ENCODE measurements around the gene CAMTA1.

CAMTA1 gene

GRCh38 chr1:7505094-7505770, 720.0 kb downstream of the CAMTA1 start:
- TF ChIP-seq CTCF (conservative IDR thresholded peaks at IDR 0.05; ENCODE audit: control insufficient read depth, insufficient read depth, low read depth, low read length): no peak
- H3K4me3 ChIP-seq (ENCODE audit: control insufficient read depth, low read depth, low read length): no peak overlapping the region
- no peak for DNase-seq (ENCODE audit: low read depth)

DNA sequence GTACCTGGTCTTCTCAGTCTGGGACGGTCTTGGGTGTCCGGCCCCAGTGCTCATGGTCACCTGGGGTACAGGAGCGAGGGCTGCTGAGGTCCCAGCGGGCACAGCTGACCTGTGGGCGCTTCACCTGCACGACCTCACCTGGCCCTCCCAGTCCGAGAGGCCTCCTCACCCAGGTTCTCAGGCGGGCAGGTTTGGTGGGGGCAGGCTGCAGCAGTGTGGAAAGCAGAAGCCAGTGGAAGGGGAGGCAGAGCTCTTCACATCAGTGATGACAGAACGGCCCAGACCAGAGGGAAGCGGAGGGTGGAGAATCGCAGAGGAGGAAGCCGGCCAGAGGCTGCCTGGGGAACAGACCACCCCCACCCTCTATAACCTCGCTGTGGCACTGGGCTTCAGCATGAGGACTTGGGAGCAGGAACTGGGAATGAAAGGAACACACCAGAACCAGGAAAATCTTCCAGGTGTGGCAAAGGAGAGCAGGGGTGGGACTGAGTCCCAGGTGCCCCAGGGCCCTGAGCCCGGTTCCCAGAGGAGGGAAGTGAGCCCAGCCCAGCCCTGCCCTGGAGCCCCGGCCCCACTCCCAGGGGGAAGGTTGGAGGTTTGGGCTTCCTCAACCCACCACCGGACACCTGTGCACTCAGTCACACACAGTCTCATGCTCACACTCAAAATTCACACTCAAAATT, 720.7 kb downstream of the CAMTA1 start:
- H3K4me3 ChIP-seq (ENCODE audit: control insufficient read depth, low read depth, low read length): no peak overlapping the region
- DNase-seq (ENCODE audit: low read depth): no peak
- TF ChIP-seq CTCF (conservative IDR thresholded peaks at IDR 0.05; ENCODE audit: control insufficient read depth, insufficient read depth, low read depth, low read length): no peak

GRCh38 chr1:7506454-7507284, 721.4 kb downstream of the CAMTA1 start:
- DNase-seq (ENCODE audit: low read depth): no peak
- H3K4me3 ChIP-seq (ENCODE audit: control insufficient read depth, low read depth, low read length): no peak overlapping the region
- no peak for TF ChIP-seq CTCF (conservative IDR thresholded peaks at IDR 0.05; ENCODE audit: control insufficient read depth, insufficient read depth, low read depth, low read length)

GRCh38 chr1:7507285-7508019, 722.2 kb downstream of the CAMTA1 start:
- TF ChIP-seq CTCF (conservative IDR thresholded peaks at IDR 0.05; ENCODE audit: control insufficient read depth, insufficient read depth, low read depth, low read length): no peak
- H3K4me3 ChIP-seq (ENCODE audit: control insufficient read depth, low read depth, low read length): no peak overlapping the region

DNA sequence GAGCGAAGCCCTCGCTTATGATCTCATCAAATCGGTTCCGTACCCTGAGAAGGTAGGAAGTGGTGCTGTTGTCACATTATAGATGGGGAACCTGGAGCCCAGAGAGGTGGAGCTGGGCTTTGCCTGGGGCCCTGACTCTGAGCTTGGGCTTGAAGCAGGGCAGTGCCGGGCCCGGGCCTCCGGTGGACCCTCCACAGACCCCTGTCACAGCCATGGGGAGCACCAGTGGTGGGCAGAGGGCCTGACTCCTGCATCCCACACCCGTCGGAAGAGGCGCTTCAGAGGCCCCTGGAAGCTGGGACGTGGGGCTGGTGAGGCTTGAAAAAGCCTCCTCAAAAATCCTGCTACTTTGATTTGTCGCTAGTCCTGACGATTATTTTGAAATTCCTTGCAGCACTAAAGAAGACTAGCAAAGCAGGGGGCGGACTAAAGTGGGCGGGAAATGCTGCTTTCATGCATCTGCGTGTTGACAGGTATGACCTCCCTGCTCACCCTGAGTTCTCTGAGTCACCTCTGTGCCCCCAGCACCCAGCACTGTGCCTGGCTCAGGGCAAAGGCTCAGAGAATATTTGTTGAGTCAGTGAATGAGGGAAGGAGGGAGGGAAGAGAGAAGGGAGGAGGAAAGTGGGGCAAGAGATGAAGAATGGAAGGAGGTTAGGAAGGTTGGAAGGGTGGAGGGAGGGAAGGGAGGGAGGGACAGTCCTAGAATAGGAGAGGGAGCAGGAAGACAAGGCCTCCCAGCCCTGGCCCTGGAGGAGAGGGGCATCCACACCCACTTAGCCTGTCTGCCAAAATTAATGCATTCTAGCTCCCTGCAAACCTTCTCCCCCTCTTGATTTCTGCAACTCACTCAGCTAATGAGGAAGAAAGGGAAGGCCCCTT, 723.0 kb downstream of the CAMTA1 start:
- peak; percentile 23 for DNase-seq (ENCODE audit: low read depth)
- no peak for TF ChIP-seq CTCF (conservative IDR thresholded peaks at IDR 0.05; ENCODE audit: control insufficient read depth, insufficient read depth, low read depth, low read length)
- H3K4me3 ChIP-seq (ENCODE audit: control insufficient read depth, low read depth, low read length): no peak overlapping the region

More at GRCh38 chr1:7507285-7508019, 722.2 kb downstream of the CAMTA1 start:
- no peak for DNase-seq (ENCODE audit: low read depth)

Data from fibroblast of mammary gland (primary cell).